GM12878 (cell line): Measurements from ENCODE around the gene TNNT2. TPM values are rescaled to one million over a fixed set of nuclear protein-coding genes. Genes with fewer than 3 reads are reported as not detected.

ENCODE experiments used
- ATAC-seq: fragments of 200-7000 bp; cut with Tn5 transposase; 3 replicates; pipeline ENCODE4 v1.9.1; 2020; ENCODE audit warnings: mild to moderate bottlenecking, moderate library complexity
- BruUV-seq: library from RNA; stranded (reverse); fragments of 400-500 nt; replicated peaks from 2 replicates; lab custom pipeline; 2021; lab: Mats Ljungman, UMichigan
- CTCF ChIA-PET: fragments of 300-600 bp; sonication (Branson Sonifier 250); formaldehyde crosslinking; extraction: SDS; loops from one replicate; lab custom pipeline; 2021; ENCODE audit warnings: inconsistent platforms; lab: Yijun Ruan, JAX
- POLR2A ChIA-PET: fragments of 350-600 bp; formaldehyde crosslinking; extraction: SDS; loops from one replicate; lab custom pipeline; 2021; ENCODE audit warnings: inconsistent platforms; lab: Charles Lee
- RAD21 ChIA-PET: fragments of 300-600 bp; sonication (Branson Sonifier 250); formaldehyde crosslinking; loops from one replicate; lab custom pipeline; 2023; ENCODE audit warnings: antibody characterized with exemption; ENCODE audit not compliant: unreplicated experiment; lab: Charles Lee
- SMC1A ChIA-PET: fragments of 300-600 bp; sonication (Branson Sonifier 250); formaldehyde crosslinking; loops from one replicate; lab custom pipeline; 2023; ENCODE audit not compliant: unreplicated experiment, uncharacterized antibody; lab: Charles Lee
- DNase-seq: peaks from one replicate; pipeline ENCODE4 v3.0.0-alpha.2; 2011; ENCODE audit warnings: low read depth, low spot score
- FAIRE-seq: peaks from 3 replicates; lab custom pipeline; 2011; peaks lifted over from hg19 to GRCh38; lab: Jason Lieb, UNC
- H2AFZ ChIP-seq: 2 replicates; pipeline ENCODE4 v1.6.0; 2011; ENCODE audit warnings: low read depth, low read length, control low read depth; ENCODE audit not compliant: control insufficient read depth
- H3K27ac ChIP-seq: 2 replicates; pipeline ENCODE4 v1.5.1; 2011; ENCODE audit warnings: control low read depth; ENCODE audit not compliant: control insufficient read depth, insufficient read depth
- H3K27me3 ChIP-seq, 2 experiments: replicated peaks in 1 of 2; 2 replicates each; pipeline versions ENCODE4 v1.6.0 to v1.6.1; 2011; ENCODE audit warnings: low read length in 1 of 2; ENCODE audit not compliant: control insufficient read depth in 2 of 2, insufficient read depth in 2 of 2
- H3K36me3 ChIP-seq, 2 experiments: 2 replicates each; pipeline ENCODE4 v1.5.1; 2011; ENCODE audit warnings: low read length in 1 of 2; ENCODE audit not compliant: control insufficient read depth in 2 of 2, insufficient read depth in 2 of 2
- H3K4me1 ChIP-seq: 2 replicates; pipeline ENCODE4 v1.6.1; 2011; ENCODE audit warnings: mild to moderate bottlenecking, low read length, moderate library complexity, mixed read lengths; ENCODE audit not compliant: control insufficient read depth, insufficient read depth
- H3K4me2 ChIP-seq: 2 replicates; pipeline ENCODE4 v1.6.0; 2011; ENCODE audit warnings: control low read depth; ENCODE audit not compliant: control insufficient read depth, insufficient read depth
- H3K4me3 ChIP-seq: fragments of 200-600 bp; sonication (generic); 2 replicates; pipeline ENCODE4 v1.5.1; 2016
- H3K79me2 ChIP-seq: 2 replicates; pipeline ENCODE4 v1.6.0; 2011; ENCODE audit warnings: low read length; ENCODE audit not compliant: control insufficient read depth, insufficient read depth
- H3K9ac ChIP-seq: 2 replicates; pipeline ENCODE4 v1.8.0; 2011; ENCODE audit warnings: low read length, control low read depth, mixed read lengths; ENCODE audit not compliant: control insufficient read depth, insufficient read depth
- H3K9me3 ChIP-seq: replicated peaks from 3 replicates; pipeline ENCODE4 v1.5.1; 2011; ENCODE audit warnings: mild to moderate bottlenecking, low read length; ENCODE audit not compliant: control insufficient read depth, insufficient read depth
- H4K20me1 ChIP-seq: 2 replicates; pipeline ENCODE4 v1.6.0; 2011; ENCODE audit not compliant: control insufficient read depth, insufficient read depth
- BHLHE40 ChIP-seq, 2 experiments: fragments of 450-650 bp in 1 of 2; IDR thresholded peaks; 2 replicates each; pipeline ENCODE4 v1.6.1; 2011 to 2017; ENCODE audit warnings: low read depth in 2 of 2, borderline replicate concordance in 1 of 2, improper control_type of control experiment in 1 of 2, low read length in 1 of 2, mild to moderate bottlenecking in 1 of 2
- CUX1 ChIP-seq: IDR thresholded peaks from 2 replicates; pipeline ENCODE4 v1.6.1; 2012; ENCODE audit warnings: improper control_type of control experiment, low read depth, low read length; ENCODE audit not compliant: insufficient replicate concordance
- EP300 ChIP-seq, 2 experiments: fragments of 150-350 bp in 1 of 2; IDR thresholded peaks; 2 replicates each; pipeline ENCODE4 v1.6.1; 2011 to 2012; ENCODE audit warnings: low read depth in 2 of 2, low read length in 2 of 2, borderline replicate concordance in 1 of 2, improper control_type of control experiment in 1 of 2, inconsistent platforms in 1 of 2; ENCODE audit not compliant: control insufficient read depth in 1 of 2
- NFYA ChIP-seq: IDR thresholded peaks from 2 replicates; pipeline ENCODE4 v1.6.1; 2011; ENCODE audit warnings: low read depth, mild to moderate bottlenecking, low read length, improper control_type of control experiment, borderline replicate concordance
- RAD21 ChIP-seq: IDR thresholded peaks from 2 replicates; pipeline ENCODE4 v1.6.1; 2011; ENCODE audit warnings: mild to moderate bottlenecking, low read depth, low read length, moderate library complexity; ENCODE audit not compliant: insufficient read depth
- ZNF207 ChIP-seq: fragments of 450-650 bp; IDR thresholded peaks from 2 replicates; pipeline ENCODE4 v1.6.1; 2014; ENCODE audit warnings: antibody characterized with exemption, mild to moderate bottlenecking, borderline replicate concordance
- WGBS: methylation state at CpG from one replicate; pipeline ENCODE4 v1.1.6; 2016; ENCODE audit warnings: low lambda C conversion rate; ENCODE audit not compliant: insufficient replicate concordance, insufficient coverage; ENCODE audit errors: missing lambda C conversion rate; 5-methylcytosine and 5-hydroxymethylcytosine counted together
- in situ Hi-C: fragments of 300-500 bp; cut with MboI; formaldehyde crosslinking; loops from 9 replicates; pipeline ENCODE4 v1.14.3; 2018; ENCODE audit warnings: mixed read lengths
- intact Hi-C: fragments of 100-400 bp; cut with micrococcal nuclease; formaldehyde crosslinking; loops from one replicate; pipeline ENCODE4 v1.14.2; 2022; ENCODE audit not compliant: unreplicated experiment
- polyA plus RNA-seq, 11 experiments: library from polyadenylated mRNA; depleted of rRNA in 4 of 11; unstranded in 6 of 11; stranded (reverse) in 5 of 11; fragments of >200 nt; fragmentation: Nextera tagmentation in 4 of 11; fragmentation: Illumina TruSeq in 1 of 11; extraction: Ambion mirVana in 4 of 11; extraction: Trizol in 1 of 11; gene quantifications; 1 replicate in 1 of 11; 2 replicates in 10 of 11; pipeline versions ENCODE4 v1.2.1 to v1.2.3, GENCODE V29; 2011 to 2016; ENCODE audit warnings: inconsistent platforms in 2 of 11, missing spikeins in 2 of 11, low read depth in 1 of 11
- total RNA-seq, 4 experiments: library from RNA; depleted of rRNA in 3 of 4; stranded (reverse); fragments of >200 nt in 3 of 4; fragmentation: Illumina TruSeq in 1 of 4; extraction: Trizol in 1 of 4; gene quantifications; 2 replicates each; pipeline versions ENCODE4 v1.2.1 to v1.2.3, GENCODE V29; 2013 to 2021

Gene TNNT2
- total and polyA plus RNA-seq, 10 of the 15 experiments (the other 5 are each of a cell fraction or from before 2014, with no cell fraction given): 2.2 TPM; not detected in 9

GRCh38 chr1:201348211-201348566, 29.3 kb downstream of the TNNT2 start (continued):
- TF ChIP-seq CUX1 (no peak), RAD21 (peak; percentile 58)

DNA sequence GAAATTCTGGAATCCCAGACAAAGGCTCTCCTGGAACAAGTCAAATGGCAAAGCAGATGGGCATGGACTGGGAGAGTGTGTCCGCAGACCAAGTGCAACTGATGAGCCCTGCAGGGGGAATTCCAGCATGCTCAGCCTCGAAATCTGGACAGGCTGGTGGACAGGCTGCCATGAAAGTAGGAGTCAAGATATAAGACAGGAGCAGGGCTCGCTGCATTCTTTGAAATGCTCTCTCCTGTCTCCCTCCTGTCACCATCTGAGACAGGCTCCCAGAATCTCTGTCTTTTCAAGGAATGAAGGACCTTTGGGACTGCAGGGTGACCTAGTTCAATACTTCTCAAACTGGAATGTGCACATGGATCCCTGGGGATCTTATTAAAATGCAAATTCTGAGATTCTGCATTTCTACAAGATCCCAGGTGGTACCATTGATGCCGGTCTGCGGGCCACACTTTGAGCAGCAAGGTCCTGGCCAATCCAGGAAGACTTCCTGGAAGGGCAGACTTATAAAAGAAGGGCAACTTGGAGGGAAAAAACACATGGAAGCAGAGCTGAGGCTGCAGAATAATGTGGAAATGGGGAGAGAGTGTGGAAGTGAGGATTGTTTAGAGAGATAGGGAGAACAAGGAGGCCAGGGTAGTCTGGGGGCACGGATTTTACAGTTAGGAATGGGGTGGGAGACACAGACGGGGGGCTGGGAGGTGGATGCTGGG, 29.8 kb downstream of the TNNT2 start:
- Histone ChIP-seq H4K20me1 (no peaks in the 10 kb centered on the region), H3K27ac (no peak overlapping the region), H3K27me3 (peaks cover 0 to 1% of the 10 kb centered on the region in 2 experiments; a peak in 1 of 4 replicates), H3K4me2 (no peak overlapping the region), H3K36me3 (no peaks in the 10 kb centered on the region), H3K4me3 (no peak overlapping the region), H3K9me3 (no peaks in the 10 kb centered on the region), H3K9ac (no peak overlapping the region), H2AFZ (no peak overlapping the region), H3K79me2 (no peaks in the 10 kb centered on the region), H3K4me1 (no peaks in the 10 kb centered on the region)
- no peak for ATAC-seq
- DNase-seq: no peak
- 0% methylated on average over 7 of the region's 7 CpGs for WGBS
- intact Hi-C loops (loop anchor here (1.0 to 5.0 kb wide), 3 partner anchors 61 to 95 kb away; no protein-coding TSS in a partner anchor), in situ Hi-C loops (no loop called here)
- CTCF ChIA-PET: interaction anchor here (0.7 to 4.8 kb wide), 17 partner anchors 12 to 376 kb away, joined by 3 to 46 read pairs (median 9); no protein-coding TSS in a partner anchor
- POLR2A ChIA-PET: no interaction called here
- FAIRE-seq: no peak
- SMC1A ChIA-PET: interaction anchor here (1.4 to 2.8 kb wide), 6 partner anchors 13 to 165 kb away, joined by 3 to 11 read pairs (median 6); no protein-coding TSS in a partner anchor
- BruUV-seq: no TSS peak
- RAD21 ChIA-PET: interaction anchor here (0.7 to 4.4 kb wide), 7 partner anchors 10 to 376 kb away, joined by 3 to 19 read pairs (median 4); no protein-coding TSS in a partner anchor
- TF ChIP-seq NFYA: no peak
- no peak for TF ChIP-seq ZNF207
- TF ChIP-seq EP300 (IDR thresholded peaks at IDR 0.05; ENCODE audit: borderline replicate concordance in 1 of 2, control insufficient read depth in 1 of 2, low read depth in 2 of 2, low read length in 2 of 2): no peak
- TF ChIP-seq BHLHE40 (IDR thresholded peaks at IDR 0.05; ENCODE audit: borderline replicate concordance in 1 of 2, low read depth in 2 of 2, low read length in 1 of 2): no peak
